ENCODE data around the gene ISL1.

Gene ISL1

GRCh38 chr5:51395245-51395644 is 12.0 kb downstream of the ISL1 start:
- H3K4me1 ChIP-seq (ENCODE audit: insufficient read depth, insufficient read length) = no peaks in the 10 kb centered on the region
- no peaks in the 10 kb centered on the region for H3K36me3 ChIP-seq (ENCODE audit: insufficient read depth, insufficient read length, low read length)
- TF ChIP-seq YY1 (IDR thresholded peaks at IDR 0.05; ENCODE audit: insufficient read depth, insufficient read length) = no peak
- no peak for TF ChIP-seq SUZ12 (IDR thresholded peaks at IDR 0.05; ENCODE audit: extremely low read depth, insufficient read depth, insufficient read length)
- no peak for TF ChIP-seq ZNF274 (IDR thresholded peaks at IDR 0.05; ENCODE audit: low read depth, low read length)
- H3K27me3 ChIP-seq (ENCODE audit: insufficient read depth, insufficient read length) = peaks cover 86% of the 10 kb centered on the region
- DNase-seq (ENCODE audit: low read depth, low spot score) = no peak
- no peaks in the 10 kb centered on the region for H3K9me3 ChIP-seq (ENCODE audit: insufficient read depth, low read length)
- H3K9ac ChIP-seq (ENCODE audit: insufficient read length, low read depth) = no peak overlapping the region
- H3K4me3 ChIP-seq (ENCODE audit: insufficient read length, low read depth) = no peak overlapping the region

GRCh38 chr5:51395666-51396356 is 12.6 kb downstream of the ISL1 start:
- no peaks in the 10 kb centered on the region for H3K36me3 ChIP-seq (ENCODE audit: insufficient read depth, insufficient read length, low read length)

DNA sequence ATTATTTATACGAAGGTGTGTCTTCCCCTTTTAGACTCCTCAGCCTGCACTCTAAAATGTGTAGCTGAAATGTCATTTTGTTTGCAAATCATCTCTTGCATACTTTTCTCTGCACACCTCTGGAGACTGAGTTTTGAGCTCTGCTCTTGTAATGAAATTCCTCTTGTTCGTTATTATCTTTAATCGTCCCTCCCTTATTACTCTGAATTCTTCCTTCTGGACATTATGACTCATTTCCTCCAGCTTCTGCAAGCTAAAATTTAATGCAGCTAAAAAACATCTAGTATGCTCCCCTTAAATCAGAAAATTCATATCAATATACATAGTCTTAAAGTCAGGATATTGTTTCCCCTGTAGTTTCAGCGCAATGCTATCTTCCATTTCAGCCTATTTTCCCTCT is 13.5 kb downstream of the ISL1 start:
- no peak for TF ChIP-seq YY1 (IDR thresholded peaks at IDR 0.05; ENCODE audit: insufficient read depth, insufficient read length)
- no peak for TF ChIP-seq ZNF274 (IDR thresholded peaks at IDR 0.05; ENCODE audit: low read depth, low read length)
- no peak for TF ChIP-seq SUZ12 (IDR thresholded peaks at IDR 0.05; ENCODE audit: extremely low read depth, insufficient read depth, insufficient read length)
- Histone ChIP-seq H3K9me3 (ENCODE audit: insufficient read depth, low read length) (no peaks in the 10 kb centered on the region), H3K27me3 (ENCODE audit: insufficient read depth, insufficient read length) (peaks cover 76% of the 10 kb centered on the region), H3K9ac (ENCODE audit: insufficient read length, low read depth) (no peak overlapping the region), H3K36me3 (ENCODE audit: insufficient read depth, insufficient read length, low read length) (no peaks in the 10 kb centered on the region), H3K4me1 (ENCODE audit: insufficient read depth, insufficient read length) (no peaks in the 10 kb centered on the region), H3K4me3 (ENCODE audit: insufficient read length, low read depth) (no peak overlapping the region)
- DNase-seq (ENCODE audit: low read depth, low spot score) = no peak

More at GRCh38 chr5:51395666-51396356, 12.6 kb downstream of the ISL1 start:
- TF ChIP-seq YY1 (IDR thresholded peaks at IDR 0.05; ENCODE audit: insufficient read depth, insufficient read length) (no peak), SUZ12 (IDR thresholded peaks at IDR 0.05; ENCODE audit: extremely low read depth, insufficient read depth, insufficient read length) (no peak), ZNF274 (IDR thresholded peaks at IDR 0.05; ENCODE audit: low read depth, low read length) (no peak)
- no peaks in the 10 kb centered on the region for H3K9me3 ChIP-seq (ENCODE audit: insufficient read depth, low read length)
- H3K27me3 ChIP-seq (ENCODE audit: insufficient read depth, insufficient read length) = peaks cover 86% of the 10 kb centered on the region
- no peak overlapping the region for H3K9ac ChIP-seq (ENCODE audit: insufficient read length, low read depth)
- DNase-seq (ENCODE audit: low read depth, low spot score) = no peak
- no peaks in the 10 kb centered on the region for H3K4me1 ChIP-seq (ENCODE audit: insufficient read depth, insufficient read length)
- no peak overlapping the region for H3K4me3 ChIP-seq (ENCODE audit: insufficient read length, low read depth)

DNA sequence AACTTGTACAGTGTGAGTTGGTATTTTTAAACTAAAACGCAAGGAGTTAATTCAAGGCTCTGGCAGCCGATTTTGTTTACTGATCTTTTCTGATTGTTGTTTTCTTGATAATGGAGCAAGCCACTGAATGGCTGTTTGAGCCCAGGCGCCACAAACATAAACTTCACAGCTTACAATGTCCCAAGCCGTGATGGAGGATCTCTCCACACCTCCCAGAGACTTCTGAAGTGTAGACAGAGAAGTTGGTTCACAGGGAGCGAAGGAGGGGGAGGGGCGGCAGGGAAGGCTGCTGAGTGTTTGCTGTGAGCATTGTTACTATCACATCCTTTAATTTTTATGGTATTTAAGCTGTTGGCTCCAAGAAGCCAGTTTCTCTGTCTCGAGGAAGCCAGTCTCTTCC is 14.7 kb downstream of the ISL1 start:
- no peak overlapping the region for H3K4me3 ChIP-seq (ENCODE audit: insufficient read length, low read depth)
- no peaks in the 10 kb centered on the region for H3K36me3 ChIP-seq (ENCODE audit: insufficient read depth, insufficient read length, low read length)
- no peak for DNase-seq (ENCODE audit: low read depth, low spot score)
- no peaks in the 10 kb centered on the region for H3K9me3 ChIP-seq (ENCODE audit: insufficient read depth, low read length)
- peaks cover 66% of the 10 kb centered on the region for H3K27me3 ChIP-seq (ENCODE audit: insufficient read depth, insufficient read length)
- no peaks in the 10 kb centered on the region for H3K4me1 ChIP-seq (ENCODE audit: insufficient read depth, insufficient read length)
- TF ChIP-seq YY1 (IDR thresholded peaks at IDR 0.05; ENCODE audit: insufficient read depth, insufficient read length) = no peak
- no peak for TF ChIP-seq SUZ12 (IDR thresholded peaks at IDR 0.05; ENCODE audit: extremely low read depth, insufficient read depth, insufficient read length)
- no peak for TF ChIP-seq ZNF274 (IDR thresholded peaks at IDR 0.05; ENCODE audit: low read depth, low read length)
- H3K9ac ChIP-seq (ENCODE audit: insufficient read length, low read depth) = no peak overlapping the region

DNA sequence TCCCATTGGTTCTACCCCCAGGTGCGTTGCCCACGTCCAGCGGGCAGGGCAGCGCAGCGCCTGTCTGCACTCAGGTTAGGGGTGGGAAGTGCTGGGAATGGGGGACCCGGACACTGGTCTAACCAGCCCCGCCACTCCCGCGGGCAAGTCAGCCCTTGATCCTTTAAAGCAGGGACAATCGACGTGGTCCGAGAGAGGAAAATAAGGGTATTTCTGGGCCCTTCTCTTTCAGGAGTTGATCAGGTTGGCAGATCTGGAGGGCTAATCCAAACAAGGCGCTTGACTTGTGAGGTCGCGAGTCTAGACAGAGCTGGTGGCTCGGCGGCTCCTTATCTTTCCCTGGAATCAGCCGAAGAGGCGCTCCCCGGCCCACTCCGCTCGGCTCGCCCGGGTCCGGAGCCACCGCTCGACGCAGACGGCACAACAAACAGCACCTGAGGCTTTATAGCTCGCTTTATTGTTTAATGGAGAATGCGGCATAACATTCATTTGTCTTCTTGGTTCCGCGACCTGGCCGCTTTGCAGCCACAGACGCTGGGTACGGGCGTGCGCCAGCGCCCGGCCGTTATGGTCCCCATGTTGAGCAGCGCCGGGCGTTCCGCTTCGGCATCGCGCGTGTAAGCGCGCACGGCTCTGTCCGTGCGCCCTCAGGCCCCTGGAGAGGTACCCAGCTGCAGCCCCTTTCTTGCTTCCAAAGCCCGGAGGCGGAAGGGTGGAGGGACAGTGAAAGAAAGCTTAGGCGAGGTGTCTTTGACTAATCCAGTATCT is 15.8 kb downstream of the ISL1 start:
- peak overlapping the region; percentile 34 for H3K4me3 ChIP-seq (ENCODE audit: insufficient read length, low read depth)
- H3K9ac ChIP-seq (ENCODE audit: insufficient read length, low read depth) = peak overlapping the region; percentile 32

DNA sequence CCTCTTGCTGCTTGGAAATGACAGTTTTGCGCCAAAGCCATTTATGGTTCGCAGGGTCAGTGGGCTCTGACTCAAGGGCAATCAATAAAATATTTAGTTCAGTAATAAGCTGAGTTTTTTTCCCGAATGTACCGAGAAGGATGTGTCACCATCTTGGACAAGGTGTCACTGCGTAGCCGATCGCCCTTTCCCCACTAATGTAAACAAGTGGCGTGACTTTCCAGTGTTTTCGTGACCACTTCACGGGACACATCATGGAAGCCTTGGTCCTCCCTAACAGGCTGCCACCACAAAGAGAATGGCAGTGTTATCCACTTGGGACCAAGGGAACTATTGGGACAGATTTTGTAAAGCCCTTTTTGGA is 16.4 kb downstream of the ISL1 start:
- H3K9ac ChIP-seq (ENCODE audit: insufficient read length, low read depth) = peak overlapping the region; percentile 32

More for the DNA sequence above, 15.8 kb downstream of the ISL1 start:
- Histone ChIP-seq H3K27me3 (ENCODE audit: insufficient read depth, insufficient read length) (peaks cover 56% of the 10 kb centered on the region), H3K4me1 (ENCODE audit: insufficient read depth, insufficient read length) (no peaks in the 10 kb centered on the region), H3K9me3 (ENCODE audit: insufficient read depth, low read length) (no peaks in the 10 kb centered on the region), H3K36me3 (ENCODE audit: insufficient read depth, insufficient read length, low read length) (no peaks in the 10 kb centered on the region)
- TF ChIP-seq SUZ12 (IDR thresholded peaks at IDR 0.05; ENCODE audit: extremely low read depth, insufficient read depth, insufficient read length) (no peak), YY1 (IDR thresholded peaks at IDR 0.05; ENCODE audit: insufficient read depth, insufficient read length) (no peak), ZNF274 (IDR thresholded peaks at IDR 0.05; ENCODE audit: low read depth, low read length) (no peak)
- no peak for DNase-seq (ENCODE audit: low read depth, low spot score)

DNA sequence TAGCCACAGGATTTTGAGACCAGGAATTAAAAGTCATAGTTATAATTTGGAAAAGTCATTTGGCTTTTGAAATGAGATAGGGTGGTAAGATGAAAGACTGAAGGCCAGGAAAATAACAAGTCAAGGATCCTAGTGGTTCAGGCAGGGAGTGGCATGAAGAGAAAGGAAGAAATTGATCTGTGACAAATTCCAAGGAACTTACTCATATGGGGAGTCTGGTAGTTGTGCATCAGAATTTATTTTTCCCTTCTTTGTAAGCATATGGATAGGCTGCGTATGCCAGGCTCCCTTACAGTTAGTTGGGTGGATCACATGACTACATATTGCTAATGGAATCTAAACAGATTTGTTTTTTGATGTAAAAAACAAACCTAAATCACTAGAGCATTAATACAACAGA is 21.0 kb downstream of the ISL1 start:
- H3K9ac ChIP-seq (ENCODE audit: insufficient read length, low read depth) = no peak overlapping the region
- TF ChIP-seq YY1 (IDR thresholded peaks at IDR 0.05; ENCODE audit: insufficient read depth, insufficient read length) = no peak
- no peak for TF ChIP-seq ZNF274 (IDR thresholded peaks at IDR 0.05; ENCODE audit: low read depth, low read length)
- H3K4me3 ChIP-seq (ENCODE audit: insufficient read length, low read depth) = no peak overlapping the region
- H3K9me3 ChIP-seq (ENCODE audit: insufficient read depth, low read length) = no peaks in the 10 kb centered on the region
- H3K27me3 ChIP-seq (ENCODE audit: insufficient read depth, insufficient read length) = peaks cover 16% of the 10 kb centered on the region
- no peaks in the 10 kb centered on the region for H3K36me3 ChIP-seq (ENCODE audit: insufficient read depth, insufficient read length, low read length)
- no peaks in the 10 kb centered on the region for H3K4me1 ChIP-seq (ENCODE audit: insufficient read depth, insufficient read length)
- DNase-seq (ENCODE audit: low read depth, low spot score) = no peak

More for the DNA sequence above, 16.4 kb downstream of the ISL1 start:
- no peaks in the 10 kb centered on the region for H3K9me3 ChIP-seq (ENCODE audit: insufficient read depth, low read length)
- DNase-seq (ENCODE audit: low read depth, low spot score) = no peak
- no peaks in the 10 kb centered on the region for H3K4me1 ChIP-seq (ENCODE audit: insufficient read depth, insufficient read length)
- H3K4me3 ChIP-seq (ENCODE audit: insufficient read length, low read depth) = peak overlapping the region; percentile 34
- TF ChIP-seq YY1 (IDR thresholded peaks at IDR 0.05; ENCODE audit: insufficient read depth, insufficient read length) (no peak), ZNF274 (IDR thresholded peaks at IDR 0.05; ENCODE audit: low read depth, low read length) (no peak), SUZ12 (IDR thresholded peaks at IDR 0.05; ENCODE audit: extremely low read depth, insufficient read depth, insufficient read length) (no peak)
- H3K27me3 ChIP-seq (ENCODE audit: insufficient read depth, insufficient read length) = peaks cover 55% of the 10 kb centered on the region
- H3K36me3 ChIP-seq (ENCODE audit: insufficient read depth, insufficient read length, low read length) = no peaks in the 10 kb centered on the region
